SU-DHL-6 (cell line): Measurements from ENCODE around the gene FJX1.

ENCODE experiments used
- CTCF ChIP-seq: fragments of 200-600 bp; sonication (generic); IDR thresholded peaks from one replicate; pipeline ENCODE4 v1.5.1; 2017; ENCODE audit warnings: antibody characterized with exemption, mild to moderate bottlenecking, low read length, moderate library complexity; ENCODE audit not compliant: insufficient read depth, poor library complexity, severe bottlenecking
- EZH2phosphoT487 ChIP-seq: fragments of 200-600 bp; sonication (generic), shearing (Covaris generic); conservative IDR thresholded peaks from 2 replicates; pipeline ENCODE4 v1.6.1; 2018; ENCODE audit warnings: mild to moderate bottlenecking, antibody characterized with exemption, low read length, moderate library complexity, mixed read lengths

DNA sequence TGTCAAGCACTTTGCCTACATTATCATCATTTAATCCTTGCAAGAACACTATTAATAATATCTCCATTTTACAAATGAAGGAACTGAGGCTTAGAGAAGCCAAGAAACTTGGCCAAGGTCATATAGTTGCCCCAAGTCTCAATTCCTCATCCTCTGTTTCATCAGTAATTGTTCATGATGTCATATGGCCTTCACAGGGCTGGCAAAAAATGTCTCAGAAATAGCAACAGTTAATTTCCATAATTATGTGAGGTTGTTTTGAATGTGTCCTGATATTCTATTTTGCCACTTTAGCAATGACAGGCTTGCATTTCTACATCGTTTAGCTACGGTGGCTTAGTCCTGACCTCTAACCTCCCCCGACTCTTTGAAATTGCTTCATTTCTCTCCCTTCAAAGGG is 23.7 kb downstream of the FJX1 start:
- no peak for TF ChIP-seq CTCF
- TF ChIP-seq EZH2phosphoT487 = no peak
